ENCODE data around the gene B3GAT1. TPM values are rescaled to one million over a fixed set of nuclear protein-coding genes. Genes with fewer than 3 reads are reported as not detected.

Gene B3GAT1
- total and polyA plus RNA-seq, 2 experiments from 2014 or later: 4.8 to 28.3 TPM

DNA sequence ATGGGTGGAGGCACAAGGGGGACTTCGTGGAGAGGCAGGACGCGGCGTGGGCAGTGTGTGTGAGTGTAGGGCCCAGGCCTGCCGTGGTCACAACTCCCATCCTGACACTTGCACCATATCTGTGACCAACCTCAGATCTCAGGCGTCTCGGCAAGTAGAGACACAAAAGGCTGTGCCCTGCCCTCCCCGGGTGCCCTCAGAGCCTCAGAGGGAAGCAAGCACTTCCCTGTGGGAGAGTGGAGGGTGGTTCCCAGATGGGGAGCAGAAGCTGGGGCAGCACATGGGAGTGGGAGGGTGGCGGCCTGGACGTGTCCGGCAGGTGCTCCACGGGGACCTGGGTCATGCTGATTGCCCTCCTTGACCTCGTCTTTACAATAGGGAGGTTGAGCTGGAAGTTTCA, 20.4 kb downstream of the B3GAT1 start:
- H3K9me3 Mint-ChIP-seq: no peaks in the 10 kb centered on the region; the same call in 2 of the 3 replicates
- no peak overlapping the region for H3K4me2 ChIP-seq
- H4K20me1 ChIP-seq (replicated peaks; ENCODE audit: insufficient read depth): peaks cover 28% of the 10 kb centered on the region
- peaks cover 8% of the 10 kb centered on the region for H3K4me1 Mint-ChIP-seq
- H3K4me3 Mint-ChIP-seq: no peak overlapping the region
- ATAC-seq: no peak
- no peaks in the 10 kb centered on the region for H3K4me1 ChIP-seq (ENCODE audit: insufficient read depth)
- H3K36me3 ChIP-seq (ENCODE audit: insufficient read depth): no peaks in the 10 kb centered on the region
- H3K27me3 Mint-ChIP-seq (ENCODE audit: insufficient read depth, low read depth, poor library complexity): peaks cover 6% of the 10 kb centered on the region
- no peak overlapping the region for H2AFZ ChIP-seq
- TF ChIP-seq EZH2 (IDR thresholded peaks at IDR 0.05; ENCODE audit: low read depth, unreplicated experiment): no peak
- TF ChIP-seq, protein P1, sequence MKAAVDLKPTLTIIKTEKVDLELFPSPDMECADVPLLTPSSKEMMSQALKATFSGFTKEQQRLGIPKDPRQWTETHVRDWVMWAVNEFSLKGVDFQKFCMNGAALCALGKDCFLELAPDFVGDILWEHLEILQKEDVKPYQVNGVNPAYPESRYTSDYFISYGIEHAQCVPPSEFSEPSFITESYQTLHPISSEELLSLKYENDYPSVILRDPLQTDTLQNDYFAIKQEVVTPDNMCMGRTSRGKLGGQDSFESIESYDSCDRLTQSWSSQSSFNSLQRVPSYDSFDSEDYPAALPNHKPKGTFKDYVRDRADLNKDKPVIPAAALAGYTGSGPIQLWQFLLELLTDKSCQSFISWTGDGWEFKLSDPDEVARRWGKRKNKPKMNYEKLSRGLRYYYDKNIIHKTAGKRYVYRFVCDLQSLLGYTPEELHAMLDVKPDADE (IDR thresholded peaks at IDR 0.05): no peak
- TF ChIP-seq CREB1 (CRISPR knock-in tag; IDR thresholded peaks at IDR 0.05; ENCODE audit: low read depth): no peak
- TF ChIP-seq STAT1 (IDR thresholded peaks at IDR 0.05; ENCODE audit: unreplicated experiment): no peak
- TF ChIP-seq, protein P2, sequence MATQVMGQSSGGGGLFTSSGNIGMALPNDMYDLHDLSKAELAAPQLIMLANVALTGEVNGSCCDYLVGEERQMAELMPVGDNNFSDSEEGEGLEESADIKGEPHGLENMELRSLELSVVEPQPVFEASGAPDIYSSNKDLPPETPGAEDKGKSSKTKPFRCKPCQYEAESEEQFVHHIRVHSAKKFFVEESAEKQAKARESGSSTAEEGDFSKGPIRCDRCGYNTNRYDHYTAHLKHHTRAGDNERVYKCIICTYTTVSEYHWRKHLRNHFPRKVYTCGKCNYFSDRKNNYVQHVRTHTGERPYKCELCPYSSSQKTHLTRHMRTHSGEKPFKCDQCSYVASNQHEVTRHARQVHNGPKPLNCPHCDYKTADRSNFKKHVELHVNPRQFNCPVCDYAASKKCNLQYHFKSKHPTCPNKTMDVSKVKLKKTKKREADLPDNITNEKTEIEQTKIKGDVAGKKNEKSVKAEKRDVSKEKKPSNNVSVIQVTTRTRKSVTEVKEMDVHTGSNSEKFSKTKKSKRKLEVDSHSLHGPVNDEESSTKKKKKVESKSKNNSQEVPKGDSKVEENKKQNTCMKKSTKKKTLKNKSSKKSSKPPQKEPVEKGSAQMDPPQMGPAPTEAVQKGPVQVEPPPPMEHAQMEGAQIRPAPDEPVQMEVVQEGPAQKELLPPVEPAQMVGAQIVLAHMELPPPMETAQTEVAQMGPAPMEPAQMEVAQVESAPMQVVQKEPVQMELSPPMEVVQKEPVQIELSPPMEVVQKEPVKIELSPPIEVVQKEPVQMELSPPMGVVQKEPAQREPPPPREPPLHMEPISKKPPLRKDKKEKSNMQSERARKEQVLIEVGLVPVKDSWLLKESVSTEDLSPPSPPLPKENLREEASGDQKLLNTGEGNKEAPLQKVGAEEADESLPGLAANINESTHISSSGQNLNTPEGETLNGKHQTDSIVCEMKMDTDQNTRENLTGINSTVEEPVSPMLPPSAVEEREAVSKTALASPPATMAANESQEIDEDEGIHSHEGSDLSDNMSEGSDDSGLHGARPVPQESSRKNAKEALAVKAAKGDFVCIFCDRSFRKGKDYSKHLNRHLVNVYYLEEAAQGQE (IDR thresholded peaks at IDR 0.05; ENCODE audit: unreplicated experiment): no peak
- TF ChIP-seq ZNF114 (CRISPR knock-in tag; IDR thresholded peaks at IDR 0.05): no peak
- no peak for TF ChIP-seq JUNB (IDR thresholded peaks at IDR 0.05; ENCODE audit: unreplicated experiment)
- TF ChIP-seq EZH2phosphoT487 (IDR thresholded peaks at IDR 0.05; ENCODE audit: unreplicated experiment): no peak
- no peak for TF ChIP-seq NANOG (IDR thresholded peaks at IDR 0.05; ENCODE audit: borderline replicate concordance)
- TF ChIP-seq ZNF462 (CRISPR knock-in tag; IDR thresholded peaks at IDR 0.05): no peak
- no peak for TF ChIP-seq POLR2AphosphoS5 (IDR thresholded peaks at IDR 0.05; ENCODE audit: low read depth)
- TF ChIP-seq CTCF (conservative IDR thresholded peaks at IDR 0.05; ENCODE audit: low read depth in 2 of 2): no peak
- TF ChIP-seq ZNF331 (CRISPR knock-in tag; IDR thresholded peaks at IDR 0.05; ENCODE audit: low read depth): no peak
- no peaks in the 10 kb centered on the region for H3F3A ChIP-seq (replicated peaks; ENCODE audit: low read depth)
- H3K36me3 Mint-ChIP-seq (ENCODE audit: low read depth): peaks cover 20% of the 10 kb centered on the region
- no peaks in the 10 kb centered on the region for H3K79me2 ChIP-seq (replicated peaks; ENCODE audit: insufficient read depth)
- H3K9me2 ChIP-seq (ENCODE audit: insufficient read depth): no peaks in the 10 kb centered on the region
- no peaks in the 10 kb centered on the region for H3K27me3 ChIP-seq (ENCODE audit: insufficient read depth)
- no peak for DNase-seq (ENCODE audit: low spot score)
- no peak overlapping the region for H3K4me3 ChIP-seq
- H3K27ac ChIP-seq (ENCODE audit: low read depth): no peak overlapping the region
- no peak overlapping the region for H3K27ac Mint-ChIP-seq
